SK-N-SH treated with all-trans-retinoic acid at 6 μM for 48 hours (cell line): ENCODE data around the gene RBMS3.

Source experiments
- ESRRG ChIP-seq: fragments of 250-450 bp; sonication (Bioruptor Pico); IDR thresholded peaks from 2 replicates; pipeline ENCODE4 v1.6.1; 2021; ENCODE audit warnings: mild to moderate bottlenecking
- ZFP30 ChIP-seq: fragments of 450-650 bp; formaldehyde crosslinking; IDR thresholded peaks from 2 replicates; pipeline ENCODE4 v1.5.0; 2022; ENCODE audit warnings: mild to moderate bottlenecking, moderate library complexity
- ZNF70 ChIP-seq: fragments of 450-650 bp; formaldehyde crosslinking; IDR thresholded peaks from 2 replicates; pipeline ENCODE4 v1.5.0; 2020; ENCODE audit warnings: mild to moderate bottlenecking, moderate library complexity
- TF ChIP-seq, protein P1 (sequence below): fragments of 250-450 bp; sonication (Bioruptor Pico); IDR thresholded peaks from 2 replicates; pipeline ENCODE4 v1.8.0; 2020; ENCODE audit warnings: mild to moderate bottlenecking, moderate library complexity, borderline replicate concordance
- TF ChIP-seq, protein P2 (sequence below): fragments of 250-450 bp; sonication (Bioruptor Pico); IDR thresholded peaks from 2 replicates; pipeline ENCODE4 v1.5.1; 2021; ENCODE audit warnings: mild to moderate bottlenecking, moderate library complexity
- TF ChIP-seq, protein P3 (sequence below): fragments of 250-450 bp; sonication (Bioruptor Pico); IDR thresholded peaks from 2 replicates; pipeline ENCODE4 v1.5.0; 2020; ENCODE audit warnings: mild to moderate bottlenecking, moderate library complexity

DNA sequence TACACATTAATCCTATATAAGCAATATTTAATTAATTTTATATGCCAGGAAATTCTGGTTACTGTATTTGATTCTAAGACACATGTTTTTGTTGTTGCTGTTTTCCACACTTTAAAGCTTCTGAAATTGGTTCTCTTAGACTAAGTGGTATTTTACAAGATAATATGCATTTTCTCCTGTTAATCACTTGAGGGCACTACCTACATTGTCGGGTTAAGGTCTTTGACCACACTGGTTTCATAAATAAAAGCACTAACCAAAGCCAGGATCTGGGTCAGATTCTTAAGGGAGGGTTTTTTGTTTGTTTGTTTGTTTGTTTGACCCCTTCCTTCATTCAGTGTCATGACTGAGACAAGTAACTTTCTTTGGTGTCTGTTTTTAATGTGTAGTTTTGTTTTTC, 590.2 kb downstream of the RBMS3 start:
- no peak for TF ChIP-seq ESRRG (CRISPR knock-in tag)
- TF ChIP-seq, protein P1, sequence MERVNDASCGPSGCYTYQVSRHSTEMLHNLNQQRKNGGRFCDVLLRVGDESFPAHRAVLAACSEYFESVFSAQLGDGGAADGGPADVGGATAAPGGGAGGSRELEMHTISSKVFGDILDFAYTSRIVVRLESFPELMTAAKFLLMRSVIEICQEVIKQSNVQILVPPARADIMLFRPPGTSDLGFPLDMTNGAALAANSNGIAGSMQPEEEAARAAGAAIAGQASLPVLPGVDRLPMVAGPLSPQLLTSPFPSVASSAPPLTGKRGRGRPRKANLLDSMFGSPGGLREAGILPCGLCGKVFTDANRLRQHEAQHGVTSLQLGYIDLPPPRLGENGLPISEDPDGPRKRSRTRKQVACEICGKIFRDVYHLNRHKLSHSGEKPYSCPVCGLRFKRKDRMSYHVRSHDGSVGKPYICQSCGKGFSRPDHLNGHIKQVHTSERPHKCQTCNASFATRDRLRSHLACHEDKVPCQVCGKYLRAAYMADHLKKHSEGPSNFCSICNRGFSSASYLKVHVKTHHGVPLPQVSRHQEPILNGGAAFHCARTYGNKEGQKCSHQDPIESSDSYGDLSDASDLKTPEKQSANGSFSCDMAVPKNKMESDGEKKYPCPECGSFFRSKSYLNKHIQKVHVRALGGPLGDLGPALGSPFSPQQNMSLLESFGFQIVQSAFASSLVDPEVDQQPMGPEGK = no peak
- TF ChIP-seq ZFP30 (CRISPR knock-in tag) = no peak
- TF ChIP-seq, protein P2, sequence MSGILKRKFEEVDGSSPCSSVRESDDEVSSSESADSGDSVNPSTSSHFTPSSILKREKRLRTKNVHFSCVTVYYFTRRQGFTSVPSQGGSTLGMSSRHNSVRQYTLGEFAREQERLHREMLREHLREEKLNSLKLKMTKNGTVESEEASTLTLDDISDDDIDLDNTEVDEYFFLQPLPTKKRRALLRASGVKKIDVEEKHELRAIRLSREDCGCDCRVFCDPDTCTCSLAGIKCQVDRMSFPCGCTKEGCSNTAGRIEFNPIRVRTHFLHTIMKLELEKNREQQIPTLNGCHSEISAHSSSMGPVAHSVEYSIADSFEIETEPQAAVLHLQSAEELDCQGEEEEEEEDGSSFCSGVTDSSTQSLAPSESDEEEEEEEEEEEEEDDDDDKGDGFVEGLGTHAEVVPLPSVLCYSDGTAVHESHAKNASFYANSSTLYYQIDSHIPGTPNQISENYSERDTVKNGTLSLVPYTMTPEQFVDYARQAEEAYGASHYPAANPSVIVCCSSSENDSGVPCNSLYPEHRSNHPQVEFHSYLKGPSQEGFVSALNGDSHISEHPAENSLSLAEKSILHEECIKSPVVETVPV (CRISPR knock-in tag) = no peak
- TF ChIP-seq ZNF70 = no peak
- TF ChIP-seq, protein P3, sequence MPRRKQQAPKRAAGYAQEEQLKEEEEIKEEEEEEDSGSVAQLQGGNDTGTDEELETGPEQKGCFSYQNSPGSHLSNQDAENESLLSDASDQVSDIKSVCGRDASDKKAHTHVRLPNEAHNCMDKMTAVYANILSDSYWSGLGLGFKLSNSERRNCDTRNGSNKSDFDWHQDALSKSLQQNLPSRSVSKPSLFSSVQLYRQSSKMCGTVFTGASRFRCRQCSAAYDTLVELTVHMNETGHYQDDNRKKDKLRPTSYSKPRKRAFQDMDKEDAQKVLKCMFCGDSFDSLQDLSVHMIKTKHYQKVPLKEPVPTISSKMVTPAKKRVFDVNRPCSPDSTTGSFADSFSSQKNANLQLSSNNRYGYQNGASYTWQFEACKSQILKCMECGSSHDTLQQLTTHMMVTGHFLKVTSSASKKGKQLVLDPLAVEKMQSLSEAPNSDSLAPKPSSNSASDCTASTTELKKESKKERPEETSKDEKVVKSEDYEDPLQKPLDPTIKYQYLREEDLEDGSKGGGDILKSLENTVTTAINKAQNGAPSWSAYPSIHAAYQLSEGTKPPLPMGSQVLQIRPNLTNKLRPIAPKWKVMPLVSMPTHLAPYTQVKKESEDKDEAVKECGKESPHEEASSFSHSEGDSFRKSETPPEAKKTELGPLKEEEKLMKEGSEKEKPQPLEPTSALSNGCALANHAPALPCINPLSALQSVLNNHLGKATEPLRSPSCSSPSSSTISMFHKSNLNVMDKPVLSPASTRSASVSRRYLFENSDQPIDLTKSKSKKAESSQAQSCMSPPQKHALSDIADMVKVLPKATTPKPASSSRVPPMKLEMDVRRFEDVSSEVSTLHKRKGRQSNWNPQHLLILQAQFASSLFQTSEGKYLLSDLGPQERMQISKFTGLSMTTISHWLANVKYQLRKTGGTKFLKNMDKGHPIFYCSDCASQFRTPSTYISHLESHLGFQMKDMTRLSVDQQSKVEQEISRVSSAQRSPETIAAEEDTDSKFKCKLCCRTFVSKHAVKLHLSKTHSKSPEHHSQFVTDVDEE (CRISPR knock-in tag) = no peak
